Kidney (tissue), 14 donors: ENCODE results near the gene HIVEP3. TPM values are rescaled to one million over a fixed set of nuclear protein-coding genes. Genes with fewer than 3 reads are reported as not detected.

Experiments used
- DNase-seq, 5 donors: peaks; one replicate each; pipeline ENCODE4 v3.0.0-alpha.2; 2013 to 2020
- FAIRE-seq: peaks from 2 replicates; lab custom pipeline; 2012; peaks lifted over from hg19 to GRCh38; lab: Jason Lieb, UNC
- H3K27ac ChIP-seq, 2 donors: one replicate each; pipeline ENCODE4 v1.7.0; 2013; ENCODE audit warnings: low read depth in 2 of 2, low read length in 2 of 2, inconsistent platforms in 1 of 2
- H3K27me3 ChIP-seq: one replicate; pipeline ENCODE4 v1.7.1; 2013; ENCODE audit warnings: low read length, inconsistent platforms; ENCODE audit not compliant: control insufficient read depth, insufficient read depth
- H3K36me3 ChIP-seq, 3 donors: one replicate each; pipeline versions ENCODE4 v1.7.0 to v1.7.1; 2013; ENCODE audit warnings: low read length in 3 of 3, control low read depth in 1 of 3, inconsistent platforms in 1 of 3; ENCODE audit not compliant: insufficient read depth in 3 of 3, control insufficient read depth in 2 of 3
- H3K4me1 ChIP-seq, 3 donors: one replicate each; pipeline versions ENCODE4 v1.7.0 to v1.7.1; 2013; ENCODE audit warnings: low read length in 3 of 3, inconsistent platforms in 1 of 3, low read depth in 1 of 3; ENCODE audit not compliant: control insufficient read depth in 2 of 3, insufficient read depth in 2 of 3
- H3K4me3 ChIP-seq, 3 donors: one replicate each; pipeline versions ENCODE4 v1.7.0 to v1.8.1; 2013; ENCODE audit warnings: low read length in 3 of 3, control low read depth in 1 of 3, inconsistent platforms in 1 of 3
- H3K9ac ChIP-seq, 3 donors: one replicate each; pipeline versions ENCODE4 v1.7.0 to v1.7.1; 2013; ENCODE audit warnings: low read length in 3 of 3, control low read depth in 1 of 3, inconsistent platforms in 1 of 3
- H3K9me3 ChIP-seq, 3 donors: one replicate each; pipeline versions ENCODE4 v1.7.0 to v1.7.1; 2013; ENCODE audit warnings: low read length in 3 of 3, control low read depth in 1 of 3, inconsistent platforms in 1 of 3; ENCODE audit not compliant: control insufficient read depth in 2 of 3, insufficient read depth in 1 of 3
- CTCF ChIP-seq: IDR thresholded peaks from 3 replicates; pipeline ENCODE4 v1.5.1; 2012; ENCODE audit warnings: mild to moderate bottlenecking, moderate library complexity, borderline replicate concordance; ENCODE audit not compliant: insufficient read depth; ENCODE audit errors: extremely low read depth
- intact Hi-C: fragments of 100-400 bp; cut with DNase I; formaldehyde crosslinking; loops from one replicate; pipeline ENCODE4 v1.11.1; 2022
- polyA plus RNA-seq: library from polyadenylated mRNA; stranded (reverse); fragments of 350-450 nt; fragmentation: Illumina TruSeq; extraction: RNeasy Lipid Tissue Mini Kit (QIAGEN cat#74804); gene quantifications from one replicate; pipeline ENCODE4 v1.2.3, GENCODE V29; 2014; ENCODE audit warnings: low read depth, low replicate concordance; ENCODE audit not compliant: insufficient read depth
- total RNA-seq: library from RNA; stranded (reverse); fragmentation: NEBNext Ultra II Directional; extraction: Animal tissue kit (Norgen Biotek cat#: 25700); gene quantifications from one replicate; pipeline ENCODE4 v1.2.1, GENCODE V29; 2021
- donor health status: control.
- donor health status: control.
- donor health status: control.
- donor health status: control.
- donor health status: control.
- donor health status: DM: yes; HTN: yes; CAD: no.
- donor health status: Normal renal cell carcinoma (clear cell type).

HIVEP3 gene
- total and polyA plus RNA-seq, 2 donors from 2014 or later, result 3.5 to 11.0 TPM

- Histone ChIP-seq H3K4me1 (peaks cover 0 to 14% (median 11%) of the 10 kb centered on the region in 3 donors), H3K27ac (no peak overlapping the region), H3K4me3 (no peak overlapping the region), H3K27me3 (no peaks in the 10 kb centered on the region), H3K36me3 (no peaks in the 10 kb centered on the region), H3K9me3 (no peaks in the 10 kb centered on the region), H3K9ac (no peak overlapping the region)
- no peak for TF ChIP-seq CTCF
- DNase-seq (peak in 1 of 5 donors; percentile 41), FAIRE-seq (no peak)
- intact Hi-C loops, result no loop called here
Measured at GRCh38 chr1:41533016-41533730, 385.5 kb downstream of the HIVEP3 start.

GRCh38 chr1:41532206-41532975 is 386.3 kb downstream of the HIVEP3 start:
- TF ChIP-seq CTCF, result no peak
- Histone ChIP-seq H3K27ac (no peak overlapping the region), H3K27me3 (no peaks in the 10 kb centered on the region), H3K4me1 (peaks cover 0 to 11% (median 11%) of the 10 kb centered on the region in 3 donors), H3K4me3 (no peak overlapping the region), H3K9ac (no peak overlapping the region), H3K9me3 (no peaks in the 10 kb centered on the region), H3K36me3 (no peaks in the 10 kb centered on the region)
- intact Hi-C loops, result no loop called here
- no peak for FAIRE-seq
- DNase-seq, result no peak

- no peak overlapping the region for H3K27ac ChIP-seq
- no peaks in the 10 kb centered on the region for H3K36me3 ChIP-seq
- FAIRE-seq (no peak), DNase-seq (peak in 1 of 5 donors; percentile 38)
- H3K27me3 ChIP-seq, result no peaks in the 10 kb centered on the region
- H3K4me3 ChIP-seq, result no peak overlapping the region
- TF ChIP-seq CTCF, result no peak
- H3K9me3 ChIP-seq, result no peaks in the 10 kb centered on the region
- no peaks in the 10 kb centered on the region for H3K4me1 ChIP-seq
- no peak overlapping the region for H3K9ac ChIP-seq
- intact Hi-C loops, result no loop called here
Measured at GRCh38 chr1:41530411-41530810, 388.3 kb downstream of the HIVEP3 start.
